Loucy (cell line): ENCODE data around the gene PDE4D.

Experiments
- H2AFZ ChIP-seq: fragments of 200-600 bp; sonication (generic); 2 replicates; pipeline ENCODE4 v1.6.0; 2016; ENCODE audit warnings: antibody characterized with exemption, mild to moderate bottlenecking, low read length, moderate library complexity
- H3F3A ChIP-seq: fragments of 200-600 bp; 2 replicates; pipeline ENCODE4 v1.6.0; 2016; ENCODE audit warnings: antibody characterized with exemption, low read depth, mild to moderate bottlenecking
- H3K27me3 ChIP-seq: fragments of 200-600 bp; sonication (generic); 2 replicates; pipeline ENCODE4 v1.6.1; 2014; ENCODE audit warnings: low read length, mild to moderate bottlenecking; ENCODE audit not compliant: insufficient read depth, poor library complexity, severe bottlenecking
- H3K36me3 ChIP-seq: fragments of 200-600 bp; sonication (generic); 2 replicates; pipeline ENCODE4 v1.6.1; 2016; ENCODE audit warnings: low read length; ENCODE audit not compliant: insufficient read depth
- H3K4me1 ChIP-seq: fragments of 200-600 bp; sonication (generic); 2 replicates; pipeline ENCODE4 v1.5.1; 2014; ENCODE audit warnings: low read length, mild to moderate bottlenecking; ENCODE audit not compliant: insufficient read depth, poor library complexity, severe bottlenecking
- H3K4me2 ChIP-seq: fragments of 200-600 bp; sonication (generic); 2 replicates; pipeline ENCODE4 v1.6.0; 2014; ENCODE audit warnings: antibody characterized with exemption, low read length, low read depth, mild to moderate bottlenecking; ENCODE audit not compliant: poor library complexity, severe bottlenecking
- H3K4me3 ChIP-seq: fragments of 200-600 bp; sonication (generic); 2 replicates; pipeline ENCODE4 v1.5.1; 2014; ENCODE audit warnings: low read length, mild to moderate bottlenecking, mixed read lengths; ENCODE audit not compliant: poor library complexity, severe bottlenecking
- H3K79me2 ChIP-seq: fragments of 200-600 bp; sonication (generic); 2 replicates; pipeline ENCODE4 v1.6.1; 2014; ENCODE audit warnings: low read length; ENCODE audit not compliant: insufficient read depth
- H3K9ac ChIP-seq: fragments of 200-600 bp; sonication (generic); 2 replicates; pipeline ENCODE4 v1.6.0; 2014; ENCODE audit warnings: mild to moderate bottlenecking, low read depth, low read length, moderate library complexity; ENCODE audit not compliant: poor library complexity, severe bottlenecking
- H3K9me2 ChIP-seq: fragments of 200-600 bp; sonication (generic); replicated peaks from 2 replicates; pipeline ENCODE4 v1.6.1; 2016; ENCODE audit warnings: low read depth, low read length, mixed read lengths
- H3K9me3 ChIP-seq: fragments of 200-600 bp; sonication (generic); 2 replicates; pipeline ENCODE4 v1.6.1; 2014; ENCODE audit warnings: mild to moderate bottlenecking, antibody characterized with exemption, low read length, low read depth; ENCODE audit not compliant: insufficient read depth
- H4K20me1 ChIP-seq: fragments of 200-600 bp; sonication (generic); 2 replicates; pipeline ENCODE4 v1.6.0; 2014; ENCODE audit warnings: antibody characterized with exemption, low read length, mild to moderate bottlenecking; ENCODE audit not compliant: insufficient read depth, poor library complexity, severe bottlenecking
- CTCF ChIP-seq: fragments of 200-600 bp; sonication (generic); conservative IDR thresholded peaks from 2 replicates; pipeline ENCODE4 v1.5.1; 2014; ENCODE audit warnings: mild to moderate bottlenecking, antibody characterized with exemption, low read length
- EZH2phosphoT487 ChIP-seq: fragments of 200-600 bp; IDR thresholded peaks from 2 replicates; pipeline ENCODE4 v1.6.1; 2018; ENCODE audit warnings: antibody characterized with exemption, mild to moderate bottlenecking, moderate library complexity, borderline replicate concordance

PDE4D gene

DNA sequence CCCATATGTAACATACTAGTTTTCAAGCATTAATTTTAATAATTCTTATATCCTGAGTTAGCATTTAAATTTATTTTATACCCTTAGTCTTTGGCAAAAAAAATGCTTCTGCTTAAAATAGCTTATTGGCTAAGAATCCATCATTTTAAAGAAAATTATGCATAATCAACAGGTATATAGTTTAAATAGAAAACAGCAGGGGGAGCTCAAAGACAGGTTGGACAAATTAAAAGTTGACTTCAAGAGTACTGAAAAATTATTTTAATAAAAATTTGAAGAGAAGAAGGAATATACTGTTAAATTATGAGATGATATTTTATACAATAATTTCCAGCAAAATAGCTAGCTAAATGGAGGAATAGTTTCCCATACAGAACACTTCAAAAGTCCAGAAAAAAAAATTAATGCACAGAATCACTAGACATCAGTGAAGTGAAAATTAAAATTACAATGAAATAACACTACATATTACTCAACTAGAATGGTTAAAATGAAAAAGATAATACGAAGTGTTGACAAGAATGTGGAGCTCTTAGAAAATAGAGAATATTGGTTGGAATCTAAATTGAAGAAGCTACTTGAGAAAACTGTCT lies 387.1 kb downstream of the PDE4D start:
- no peaks in the 10 kb centered on the region for H3K36me3 ChIP-seq
- no peaks in the 10 kb centered on the region for H3K9me2 ChIP-seq
- TF ChIP-seq EZH2phosphoT487 (no peak), CTCF (peak; percentile 77)
- H3K9me3 ChIP-seq, result no peaks in the 10 kb centered on the region
- H3K4me2 ChIP-seq, result no peak overlapping the region
- H3K9ac ChIP-seq, result no peak overlapping the region
- H4K20me1 ChIP-seq, result no peaks in the 10 kb centered on the region
- no peaks in the 10 kb centered on the region for H3K27me3 ChIP-seq
- H3K4me1 ChIP-seq, result no peaks in the 10 kb centered on the region
- H3F3A ChIP-seq, result no peaks in the 10 kb centered on the region
- no peaks in the 10 kb centered on the region for H3K79me2 ChIP-seq
- H2AFZ ChIP-seq, result no peak overlapping the region
- H3K4me3 ChIP-seq, result no peak overlapping the region

GRCh38 chr5:59504043-59504442 lies 389.5 kb downstream of the PDE4D start:
- H3K4me1 ChIP-seq, result no peaks in the 10 kb centered on the region
- H3K9me3 ChIP-seq, result no peaks in the 10 kb centered on the region
- H4K20me1 ChIP-seq, result no peaks in the 10 kb centered on the region
- H3K79me2 ChIP-seq, result no peaks in the 10 kb centered on the region
- no peaks in the 10 kb centered on the region for H3K27me3 ChIP-seq
- no peak overlapping the region for H3K4me2 ChIP-seq
- TF ChIP-seq CTCF, result no peak
- H2AFZ ChIP-seq, result no peak overlapping the region
- H3K36me3 ChIP-seq, result no peaks in the 10 kb centered on the region
- H3F3A ChIP-seq, result no peaks in the 10 kb centered on the region
- H3K9ac ChIP-seq, result no peak overlapping the region
- H3K9me2 ChIP-seq, result no peaks in the 10 kb centered on the region
- H3K4me3 ChIP-seq, result no peak overlapping the region

GRCh38 chr5:59503220-59503619 lies 390.3 kb downstream of the PDE4D start:
- H4K20me1 ChIP-seq, result no peaks in the 10 kb centered on the region
- no peaks in the 10 kb centered on the region for H3K36me3 ChIP-seq
- TF ChIP-seq EZH2phosphoT487, result no peak
- H3K4me2 ChIP-seq, result no peak overlapping the region
- H3F3A ChIP-seq, result no peaks in the 10 kb centered on the region
- H2AFZ ChIP-seq, result no peak overlapping the region
- no peaks in the 10 kb centered on the region for H3K79me2 ChIP-seq
- H3K9me2 ChIP-seq, result no peaks in the 10 kb centered on the region
- H3K9me3 ChIP-seq, result no peaks in the 10 kb centered on the region
- H3K4me1 ChIP-seq, result no peaks in the 10 kb centered on the region
- H3K9ac ChIP-seq, result no peak overlapping the region
- no peak overlapping the region for H3K4me3 ChIP-seq
- H3K27me3 ChIP-seq, result no peaks in the 10 kb centered on the region

DNA sequence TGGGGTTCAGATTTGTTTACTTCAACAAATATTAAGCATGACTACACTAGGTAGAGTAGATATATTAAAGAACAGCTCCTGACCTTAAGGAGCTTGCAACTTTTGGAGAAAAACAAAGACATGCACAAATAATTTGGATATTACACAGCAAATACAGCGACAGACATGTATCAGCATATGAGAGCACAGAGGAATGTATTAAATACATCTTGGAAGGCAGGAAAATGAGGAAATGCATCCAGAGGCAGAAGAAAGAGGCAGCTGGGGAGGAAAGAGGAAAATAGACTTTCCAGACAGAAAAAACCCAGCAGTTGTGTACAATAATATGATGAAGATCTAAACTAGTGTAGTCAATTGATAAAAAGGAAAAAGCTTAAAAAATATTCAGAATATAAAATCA lies 392.2 kb downstream of the PDE4D start:
- Histone ChIP-seq H3K9me3 (no peaks in the 10 kb centered on the region), H3K79me2 (no peaks in the 10 kb centered on the region), H3K9ac (no peak overlapping the region), H4K20me1 (no peaks in the 10 kb centered on the region), H3K27me3 (no peaks in the 10 kb centered on the region), H3K36me3 (no peaks in the 10 kb centered on the region), H3F3A (no peaks in the 10 kb centered on the region), H3K4me1 (no peaks in the 10 kb centered on the region), H2AFZ (no peak overlapping the region), H3K4me3 (no peak overlapping the region), H3K4me2 (no peak overlapping the region), H3K9me2 (no peaks in the 10 kb centered on the region)
- no peak for TF ChIP-seq EZH2phosphoT487
- no peak for TF ChIP-seq CTCF
